Pancreas (tissue), 10 donors: ENCODE results near the gene SYT4. TPM values are rescaled to one million over a fixed set of nuclear protein-coding genes. Genes with fewer than 3 reads are reported as not detected.

ENCODE experiments used
- ATAC-seq, 4 donors: fragments of 200-7000 bp; cut with Tn5 transposase; one replicate each; pipeline versions ENCODE4 v1.8.0 to v1.9.1; 2020; ENCODE audit warnings: mild to moderate bottlenecking in 4 of 4, moderate library complexity in 4 of 4
- DNase-seq, 6 donors: peaks; one replicate each; pipeline ENCODE4 v3.0.0-alpha.2; 2020
- FAIRE-seq: peaks from 2 replicates; lab custom pipeline; 2012; peaks lifted over from hg19 to GRCh38; lab: Jason Lieb, UNC
- H3K27ac ChIP-seq, 4 donors: fragments of 200-600 bp; sonication (generic); 1 replicate in 3 of 4; 2 replicates in 1 of 4; pipeline versions ENCODE4 v1.5.0 to v1.8.0; 2020
- H3K27me3 ChIP-seq, 4 donors: fragments of 200-600 bp; one replicate each; pipeline ENCODE4 v1.8.0; 2021
- H3K36me3 ChIP-seq, 3 donors: fragments of 200-600 bp; sonication (generic) in 1 of 3; one replicate each; pipeline versions ENCODE4 v1.5.0 to v1.8.0; 2020 to 2021
- H3K4me1 ChIP-seq, 3 donors: fragments of 200-600 bp; one replicate each; pipeline ENCODE4 v1.8.0; 2021
- H3K4me3 ChIP-seq, 4 donors: fragments of 200-600 bp; sonication (generic) in 2 of 4; one replicate each; pipeline versions ENCODE4 v1.5.0 to v1.8.0; 2020 to 2021
- H3K9me3 ChIP-seq, 4 donors: fragments of 200-600 bp; one replicate each; pipeline ENCODE4 v1.8.0; 2021
- WGBS, 2 donors: extraction: QIAGEN DNeasy Blood & Tissue Kit; methylation state at CpG; one replicate each; pipeline ENCODE4 v1.1.7; 2013; 5-methylcytosine and 5-hydroxymethylcytosine counted together
- intact Hi-C, 3 donors: fragments of 100-400 bp; cut with DNase I; formaldehyde crosslinking; loops; one replicate each; pipeline versions ENCODE4 v1.11.1 to v1.14.2; 2022
- polyA plus RNA-seq, 2 donors: library from polyadenylated mRNA; stranded (reverse); fragments of 200-250 nt; gene quantifications; one replicate each; pipeline ENCODE4 v1.2.3, GENCODE V29; 2013
- total RNA-seq, 6 donors: library from RNA; stranded (reverse); fragmentation: NEBNext Ultra II Directional in 4 of 6; extraction: Animal tissue kit (Norgen Biotek cat#: 25700) in 4 of 6; gene quantifications; one replicate each; pipeline versions ENCODE4 v1.2.1 to v1.2.4, GENCODE V29; 2021 to 2023
- TF ChIP-seq, protein P1 (sequence below), 4 donors: fragments of 200-600 bp; sonication (generic) in 3 of 4; IDR thresholded peaks; one replicate each; pipeline versions ENCODE4 v1.5.0 to v1.8.0; 2021; ENCODE audit warnings: antibody characterized with exemption in 4 of 4
- donor health status: healthy with polysubstance abuse.
- donor health status: DM: no; HTN: no; CAD: no; lungs with moderate emphysema.
- donor health status: DM: no; HTN: no; CAD: no.
- donor health status: control.
- donor health status: control.
- donor health status: Bipolar disorder and iron deficiency.
- donor health status: DM: yes; HTN: yes; CAD: no.
- donor health status: DM: no; HTN: no; CAD: no.
- donor health status: DM: no; HTN: no; CAD: no.
- donor health status: DM: yes; HTN: yes; CAD: no.

SYT4 gene
- total and polyA plus RNA-seq, 8 donors: 0.85 to 16.3 (median 2.7) TPM

- 60 to 70% methylated on average over 2 of the region's 2 CpGs for WGBS, 2 donors
- ATAC-seq (no peak), FAIRE-seq (no peak), DNase-seq (no peak)
- no peaks in the 10 kb centered on the region for H3K36me3 ChIP-seq
- no peaks in the 10 kb centered on the region for H3K9me3 ChIP-seq
- intact Hi-C loops: no loop called here
- H3K4me3 ChIP-seq: no peak overlapping the region
- no peaks in the 10 kb centered on the region for H3K4me1 ChIP-seq
- TF ChIP-seq, protein P1, sequence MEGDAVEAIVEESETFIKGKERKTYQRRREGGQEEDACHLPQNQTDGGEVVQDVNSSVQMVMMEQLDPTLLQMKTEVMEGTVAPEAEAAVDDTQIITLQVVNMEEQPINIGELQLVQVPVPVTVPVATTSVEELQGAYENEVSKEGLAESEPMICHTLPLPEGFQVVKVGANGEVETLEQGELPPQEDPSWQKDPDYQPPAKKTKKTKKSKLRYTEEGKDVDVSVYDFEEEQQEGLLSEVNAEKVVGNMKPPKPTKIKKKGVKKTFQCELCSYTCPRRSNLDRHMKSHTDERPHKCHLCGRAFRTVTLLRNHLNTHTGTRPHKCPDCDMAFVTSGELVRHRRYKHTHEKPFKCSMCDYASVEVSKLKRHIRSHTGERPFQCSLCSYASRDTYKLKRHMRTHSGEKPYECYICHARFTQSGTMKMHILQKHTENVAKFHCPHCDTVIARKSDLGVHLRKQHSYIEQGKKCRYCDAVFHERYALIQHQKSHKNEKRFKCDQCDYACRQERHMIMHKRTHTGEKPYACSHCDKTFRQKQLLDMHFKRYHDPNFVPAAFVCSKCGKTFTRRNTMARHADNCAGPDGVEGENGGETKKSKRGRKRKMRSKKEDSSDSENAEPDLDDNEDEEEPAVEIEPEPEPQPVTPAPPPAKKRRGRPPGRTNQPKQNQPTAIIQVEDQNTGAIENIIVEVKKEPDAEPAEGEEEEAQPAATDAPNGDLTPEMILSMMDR (IDR thresholded peaks at IDR 0.05): no peak
- H3K27me3 ChIP-seq: no peaks in the 10 kb centered on the region
- H3K27ac ChIP-seq: no peak overlapping the region
Measured at GRCh38 chr18:43234889-43235288, 42.4 kb downstream of the SYT4 start.

DNA sequence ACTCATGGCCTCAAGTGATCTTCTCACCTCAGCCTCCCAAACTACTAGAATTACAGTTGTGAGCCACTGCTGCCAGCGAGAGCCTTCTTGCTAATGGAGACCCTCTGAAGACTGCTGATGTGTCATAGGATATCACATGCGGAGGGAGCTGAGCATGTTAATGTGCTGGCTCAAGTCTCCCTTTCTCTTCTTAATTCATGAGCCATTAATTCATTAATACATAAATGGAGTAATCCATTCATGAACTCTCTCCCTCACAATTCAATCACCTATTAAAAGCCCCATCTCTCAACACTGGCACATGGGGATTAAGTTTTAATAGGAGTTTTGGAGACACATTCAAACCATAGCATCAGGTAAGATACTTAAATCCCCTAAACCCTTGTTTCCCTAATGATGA, 54.8 kb downstream of the SYT4 start:
- Histone ChIP-seq H3K9me3 (no peaks in the 10 kb centered on the region), H3K4me3 (no peak overlapping the region), H3K27me3 (no peaks in the 10 kb centered on the region), H3K36me3 (no peaks in the 10 kb centered on the region), H3K4me1 (no peaks in the 10 kb centered on the region), H3K27ac (no peak overlapping the region)
- ATAC-seq (no peak), DNase-seq (no peak), FAIRE-seq (no peak)
- 60 to 78% methylated on average over 2 of the region's 2 CpGs for WGBS, 2 donors
- intact Hi-C loops: no loop called here
- TF ChIP-seq, protein P1 (IDR thresholded peaks at IDR 0.05): no peak

GRCh38 chr18:43220691-43221090, 56.6 kb downstream of the SYT4 start:
- H3K4me1 ChIP-seq: no peaks in the 10 kb centered on the region
- FAIRE-seq (no peak), ATAC-seq (no peak), DNase-seq (no peak)
- H3K27ac ChIP-seq: no peak overlapping the region
- no peak overlapping the region for H3K4me3 ChIP-seq
- no peaks in the 10 kb centered on the region for H3K27me3 ChIP-seq
- TF ChIP-seq, protein P1 (IDR thresholded peaks at IDR 0.05): no peak
- intact Hi-C loops: no loop called here
- no peaks in the 10 kb centered on the region for H3K36me3 ChIP-seq
- no peaks in the 10 kb centered on the region for H3K9me3 ChIP-seq

Other genes with a start within 250 kb of the SYT4 start
- not detected for gene RIT2, start 161.8 kb downstream of the SYT4 start, total RNA-seq
- under 1 TPM in 1 of 2 donors, not detected in 1; 0.12 TPM for gene RIT2, start 161.8 kb downstream of the SYT4 start, polyA plus RNA-seq